Stimulated activated CD8-positive, alpha-beta memory T cell treated with anti-CD3 and anti-CD28 coated beads, Interleukin-7, amount 100 ng/mL, for 4 hours (primary cell): ENCODE results near the gene PPP1R14C.
"Not testable (repeated sequence)": the region's sequence is repeated elsewhere in the genome, so short reads cannot be mapped to it uniquely, and the experiment has no call there.

Experiments used
- DNase-seq, 2 donors: peaks; one replicate each; pipeline ENCODE4 v3.0.0-alpha.2; 2020; ENCODE audit warnings: low read depth in 2 of 2

Gene PPP1R14C

DNA sequence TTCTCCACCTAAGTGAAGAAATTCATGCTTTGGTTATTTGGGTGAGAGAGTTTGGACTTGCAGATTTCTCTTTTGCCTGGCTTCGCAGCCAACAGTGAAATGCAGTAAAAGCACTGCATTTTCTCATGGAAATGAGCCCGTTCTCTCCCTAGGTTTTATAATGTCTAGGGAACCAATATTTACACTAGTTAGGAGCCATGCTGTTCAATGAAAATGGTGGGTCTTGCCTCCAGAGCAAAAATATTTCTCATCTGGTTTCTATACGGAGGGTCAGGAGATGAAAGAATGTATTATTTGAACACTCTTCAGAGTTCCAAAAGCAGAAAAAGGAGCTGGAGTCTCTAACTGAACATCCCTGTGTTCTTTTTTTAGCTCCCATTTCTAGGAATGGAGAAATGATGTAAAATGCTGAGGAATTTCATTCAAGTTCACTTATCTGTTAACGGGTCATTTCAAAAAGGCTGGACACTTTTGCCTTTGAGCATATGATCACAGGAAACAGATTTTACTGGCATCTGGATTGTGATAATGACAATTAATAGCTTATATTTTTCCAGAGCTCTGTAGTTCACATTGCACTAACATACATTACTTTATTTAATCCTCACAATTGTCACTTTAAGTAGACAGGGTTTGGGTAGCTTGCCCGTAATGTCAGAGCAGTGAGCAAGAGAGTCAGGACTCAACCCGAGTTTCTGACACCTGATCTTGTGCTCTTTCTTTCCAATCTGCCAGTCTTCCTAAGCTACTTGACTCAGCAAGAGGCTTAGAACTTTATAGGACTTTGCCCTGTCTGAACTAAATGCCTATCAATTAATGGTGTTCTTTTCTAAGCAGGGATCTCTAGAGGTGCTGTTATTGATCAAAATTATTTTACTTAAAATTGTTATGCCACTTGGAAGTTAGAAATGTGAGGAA lies 78.0 kb downstream of the PPP1R14C start:
- no peak for DNase-seq

- no peak for DNase-seq
These were observed 82.0 kb downstream of the PPP1R14C start for GRCh38 chr6:150224820-150225219.

- DNase-seq: no peak
These were observed 84.4 kb downstream of the PPP1R14C start for GRCh38 chr6:150227281-150227680.

GRCh38 chr6:150228072-150228733 lies 85.4 kb downstream of the PPP1R14C start:
- no peak for DNase-seq

DNA sequence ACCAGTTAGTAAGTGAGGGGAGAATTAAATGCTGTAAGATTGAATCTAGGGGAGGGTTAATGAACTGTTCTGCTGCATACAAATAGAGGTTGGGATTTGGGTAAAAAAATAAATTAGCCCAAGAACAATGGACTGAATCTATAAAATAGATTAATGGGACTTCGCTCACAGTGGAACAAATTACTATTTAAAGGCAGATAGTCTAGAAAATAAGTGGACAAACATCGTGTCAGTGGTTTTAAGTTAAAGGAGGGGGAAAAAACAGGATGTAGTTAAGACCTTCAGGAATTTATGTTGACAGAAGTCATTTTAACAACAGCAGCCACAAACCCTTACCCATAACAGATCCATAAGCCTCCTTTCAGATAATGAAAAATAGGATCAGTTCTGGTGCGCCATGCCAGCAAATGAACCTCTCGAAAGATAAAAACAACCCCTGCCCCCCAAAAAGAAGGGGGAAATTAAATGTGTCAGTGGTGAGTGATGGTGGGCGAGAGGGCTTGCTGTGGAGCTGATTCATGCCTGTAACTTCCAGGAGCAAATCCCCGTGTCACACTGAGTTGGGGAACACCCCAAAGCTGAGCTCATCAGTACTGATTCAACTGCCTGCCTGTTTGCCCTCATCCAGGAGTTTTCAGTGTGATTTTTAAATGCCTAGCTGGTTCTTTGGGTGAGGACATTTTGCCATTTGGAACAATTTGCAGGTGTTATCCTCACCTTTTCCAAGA lies 86.8 kb downstream of the PPP1R14C start:
- DNase-seq: no peak

GRCh38 chr6:150230164-150230561 lies 87.3 kb downstream of the PPP1R14C start:
- DNase-seq: no peak

GRCh38 chr6:150230832-150231524 lies 88.1 kb downstream of the PPP1R14C start:
- DNase-seq: no peak

- no peak for DNase-seq
These were observed 88.6 kb downstream of the PPP1R14C start for GRCh38 chr6:150231525-150231850.

GRCh38 chr6:150233843-150234269 lies 91.0 kb downstream of the PPP1R14C start:
- DNase-seq: no peak

GRCh38 chr6:150235218-150235617 lies 92.4 kb downstream of the PPP1R14C start:
- DNase-seq: no peak

GRCh38 chr6:150236114-150236513 lies 93.3 kb downstream of the PPP1R14C start:
- no peak for DNase-seq

DNA sequence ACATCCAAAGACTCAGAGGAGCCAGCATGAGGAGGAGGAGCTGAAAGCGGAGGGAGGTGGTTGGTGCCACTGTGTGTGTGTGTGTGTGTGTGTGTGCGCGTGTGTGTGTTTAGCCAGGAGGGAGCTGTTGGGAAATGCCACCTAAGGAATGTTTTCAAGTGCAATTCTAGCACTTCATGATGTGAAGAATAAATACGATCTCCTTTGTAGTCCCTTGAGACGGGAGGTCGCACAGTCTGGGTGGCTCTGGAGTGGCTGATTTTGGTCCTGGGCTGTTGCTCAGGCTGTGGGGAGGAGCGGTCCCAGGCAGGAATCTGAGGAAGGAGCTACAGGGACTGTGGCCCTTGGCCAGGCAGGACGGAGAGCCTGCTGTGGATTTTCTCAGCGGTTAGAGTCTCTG lies 93.7 kb downstream of the PPP1R14C start:
- DNase-seq: no peak

DNA sequence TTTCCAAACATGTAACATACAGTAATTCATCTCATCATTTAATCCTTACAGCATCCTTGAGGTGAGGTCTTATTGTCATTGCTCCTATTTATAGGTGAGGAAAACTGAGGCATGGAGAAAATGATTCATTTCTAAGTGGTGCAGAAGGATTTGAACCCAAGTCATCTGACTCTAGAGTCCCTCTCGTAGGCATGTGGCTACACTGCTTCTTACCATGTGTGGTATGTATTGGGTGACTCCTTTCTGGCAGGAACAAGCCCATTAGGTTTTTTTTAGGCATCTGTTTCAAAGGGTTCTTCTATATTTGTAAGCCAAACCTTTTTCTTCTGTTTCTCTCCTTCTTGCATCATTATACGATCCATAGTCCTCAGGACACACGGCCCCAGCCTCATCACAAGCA lies 94.8 kb downstream of the PPP1R14C start:
- DNase-seq: no peak

DNA sequence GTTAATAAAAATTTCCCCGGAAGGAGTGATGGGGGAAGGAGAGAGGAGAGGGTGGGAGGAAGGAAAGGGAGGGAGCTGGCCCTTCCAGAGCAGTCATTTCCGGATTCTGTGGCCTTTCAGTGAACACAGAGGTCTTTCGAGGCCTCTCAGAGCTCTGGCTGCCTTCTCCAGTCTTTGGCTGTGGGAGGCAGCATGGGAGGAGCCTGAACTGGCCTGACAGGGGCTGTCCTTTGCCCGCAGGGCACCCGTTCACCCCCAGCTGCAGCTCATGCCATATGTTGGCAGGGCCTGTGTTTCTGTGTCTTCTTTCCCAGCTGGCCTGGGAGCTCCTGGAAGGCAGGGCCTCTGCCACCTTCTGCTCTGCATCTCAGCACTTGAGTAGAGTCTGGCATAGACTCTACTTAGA lies 95.5 kb downstream of the PPP1R14C start:
- DNase-seq: no peak

GRCh38 chr6:150238846-150239407 lies 96.1 kb downstream of the PPP1R14C start:
- DNase-seq: no peak

DNA sequence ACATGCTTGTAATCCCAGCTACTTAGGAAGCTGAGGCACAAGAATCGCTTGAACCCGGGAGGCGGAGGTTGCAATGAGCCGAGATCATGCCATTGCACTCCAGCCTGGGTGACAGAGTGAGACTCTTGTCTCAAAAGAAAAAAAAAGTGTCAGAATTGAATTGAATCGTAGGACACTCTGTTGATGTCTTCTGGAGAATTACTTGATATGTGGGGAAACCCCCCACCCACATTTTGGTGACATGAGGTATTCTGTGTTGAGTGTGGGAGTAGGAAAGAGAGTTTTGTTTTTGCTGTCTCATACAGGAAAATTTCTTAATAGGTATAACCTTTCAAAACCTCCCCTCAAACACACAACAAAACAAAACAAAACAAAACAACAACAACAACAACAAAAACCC lies 98.9 kb downstream of the PPP1R14C start:
- not testable (repeated sequence) for DNase-seq

GRCh38 chr6:150243620-150244314 lies 100.9 kb downstream of the PPP1R14C start:
- no peak for DNase-seq

DNA sequence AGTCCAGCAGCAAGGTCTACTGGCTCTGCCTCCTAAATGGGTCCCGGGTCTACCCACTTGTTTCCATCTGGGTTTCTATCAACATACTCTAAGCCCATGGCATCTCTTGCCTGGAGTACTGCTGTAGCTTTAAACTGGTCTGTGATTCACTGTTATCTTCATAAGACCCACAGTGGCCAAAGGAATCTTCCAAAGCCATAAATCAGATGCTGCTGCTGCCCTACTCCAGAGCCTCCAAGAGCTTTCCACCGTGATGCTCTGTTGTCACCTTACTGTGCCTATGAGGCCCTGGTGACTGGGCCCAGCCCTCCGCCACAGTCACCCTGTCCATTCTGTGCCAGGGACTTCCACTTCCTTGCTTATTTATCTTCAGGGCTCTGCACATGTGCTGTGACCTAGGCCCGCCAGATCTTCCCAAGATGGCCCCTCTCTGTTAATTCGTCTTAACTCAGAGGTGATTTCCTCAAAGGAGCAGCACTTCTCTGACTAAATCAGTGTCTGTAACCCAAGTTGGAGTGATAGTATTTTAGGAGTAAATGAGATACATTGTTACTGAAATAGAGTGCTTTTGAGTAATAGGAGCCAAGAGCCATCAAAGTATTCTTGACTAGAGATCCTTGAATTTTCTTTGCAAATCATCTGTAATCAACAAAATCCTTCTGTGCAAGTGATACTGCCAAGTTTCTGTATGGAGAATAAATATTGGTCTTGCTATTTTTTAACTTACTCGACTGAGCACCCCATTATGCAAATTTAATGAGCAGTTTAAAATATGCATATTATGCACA lies 102.5 kb downstream of the PPP1R14C start:
- no peak for DNase-seq

DNA sequence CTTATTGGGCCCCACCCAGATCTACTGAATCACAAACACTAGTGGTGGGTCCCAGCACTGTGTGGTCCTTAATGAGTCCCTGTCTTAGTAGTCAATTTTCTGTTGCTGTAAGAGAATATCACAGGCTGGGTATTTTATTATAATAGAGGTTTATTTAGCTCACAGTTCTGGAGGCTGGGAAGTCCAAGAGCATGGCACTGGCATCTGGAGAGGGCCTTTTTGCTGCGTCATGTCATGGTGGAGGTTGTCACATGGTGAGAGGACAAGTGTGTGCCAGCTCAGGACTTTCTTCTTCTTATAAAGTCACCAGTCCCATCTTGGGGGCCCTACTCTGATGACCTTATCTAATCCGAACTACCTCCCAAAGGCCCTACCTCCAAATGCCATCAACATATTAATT lies 105.0 kb downstream of the PPP1R14C start:
- no peak for DNase-seq

DNA sequence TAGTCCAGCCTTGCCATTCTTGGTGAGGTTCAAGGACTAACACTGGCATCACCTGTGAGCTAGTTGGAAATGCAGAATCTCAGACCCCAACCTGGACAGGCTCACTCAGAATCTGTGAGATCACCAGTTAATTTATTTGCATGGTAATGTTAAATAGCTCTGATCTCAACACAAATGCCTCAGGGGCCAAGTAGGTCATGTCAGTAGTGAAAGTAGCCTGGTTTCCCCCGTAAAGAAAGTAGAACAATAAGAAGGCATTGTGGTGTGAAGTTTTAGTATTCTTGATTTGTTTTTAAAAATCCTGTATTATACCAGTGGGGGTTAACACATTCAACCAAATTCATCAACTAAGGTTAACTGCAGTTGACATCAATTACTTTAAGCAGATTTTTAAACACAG lies 105.5 kb downstream of the PPP1R14C start:
- no peak for DNase-seq
